GM12878 (cell line): ENCODE measurements around the gene ALOXE3. TPM values are rescaled to one million over a fixed set of nuclear protein-coding genes. Genes with fewer than 3 reads are reported as not detected.

Experiments
- CEBPZ ChIP-seq: fragments of 150-350 bp; IDR thresholded peaks from 2 replicates; pipeline ENCODE4 v1.6.1; 2016; ENCODE audit warnings: low read depth, low read length
- E2F4 ChIP-seq: IDR thresholded peaks from 2 replicates; pipeline ENCODE4 v1.6.1; 2012; ENCODE audit warnings: low read depth, low read length, improper control_type of control experiment
- EGR1 ChIP-seq, 2 experiments: IDR thresholded peaks; 1 replicate in 1 of 2; 2 replicates in 1 of 2; pipeline ENCODE4 v1.6.1; 2011 to 2012; ENCODE audit warnings: low read depth in 2 of 2, low read length in 2 of 2, borderline replicate concordance in 1 of 2, mild to moderate bottlenecking in 1 of 2, moderate library complexity in 1 of 2
- GABPA ChIP-seq: IDR thresholded peaks from 2 replicates; pipeline ENCODE4 v1.6.1; 2014; ENCODE audit warnings: antibody characterized with exemption, low read depth, mild to moderate bottlenecking, inconsistent platforms
- IKZF2 ChIP-seq, 2 experiments: fragments of 450-650 bp; IDR thresholded peaks; 2 replicates each; pipeline ENCODE4 v1.6.1; 2017; ENCODE audit warnings: mild to moderate bottlenecking in 2 of 2, moderate library complexity in 2 of 2
- MEF2B ChIP-seq: fragments of 450-650 bp; IDR thresholded peaks from 2 replicates; pipeline ENCODE4 v1.6.1; 2018; ENCODE audit warnings: mild to moderate bottlenecking, moderate library complexity; ENCODE audit not compliant: partially characterized antibody, poor library complexity, severe bottlenecking
- MLLT1 ChIP-seq: fragments of 450-650 bp; IDR thresholded peaks from 2 replicates; pipeline ENCODE4 v1.6.1; 2016; ENCODE audit warnings: mild to moderate bottlenecking
- MYC ChIP-seq: IDR thresholded peaks from 2 replicates; pipeline ENCODE4 v1.6.1; 2011; ENCODE audit warnings: mild to moderate bottlenecking, low read length, moderate library complexity, inconsistent platforms; ENCODE audit not compliant: insufficient read depth, insufficient replicate concordance, insufficient read length, severe bottlenecking
- PAX8 ChIP-seq: fragments of 450-650 bp; IDR thresholded peaks from 2 replicates; pipeline ENCODE4 v1.6.1; 2017; ENCODE audit warnings: mild to moderate bottlenecking, moderate library complexity
- PML ChIP-seq: IDR thresholded peaks from 2 replicates; pipeline ENCODE4 v1.6.1; 2012; ENCODE audit warnings: low read length, inconsistent platforms
- PRDM15 ChIP-seq: fragments of 450-650 bp; formaldehyde crosslinking; IDR thresholded peaks from 2 replicates; pipeline ENCODE4 v1.4.0; 2020; ENCODE audit warnings: mild to moderate bottlenecking, moderate library complexity
- SP1 ChIP-seq: IDR thresholded peaks from one replicate; pipeline ENCODE4 v1.6.1; 2011; ENCODE audit warnings: low read depth, low read length
- STAT1 ChIP-seq: fragments of 450-650 bp; conservative IDR thresholded peaks from 2 replicates; pipeline ENCODE4 v1.6.1; 2014; ENCODE audit warnings: antibody characterized with exemption, mild to moderate bottlenecking
- STAT3 ChIP-seq: IDR thresholded peaks from 2 replicates; pipeline ENCODE4 v1.6.1; 2011; ENCODE audit warnings: low read depth, low read length, improper control_type of control experiment
- TCF7 ChIP-seq: IDR thresholded peaks from 2 replicates; pipeline ENCODE4 v1.6.1; 2014; ENCODE audit warnings: antibody characterized with exemption, borderline replicate concordance
- ZNF207 ChIP-seq: fragments of 450-650 bp; IDR thresholded peaks from 2 replicates; pipeline ENCODE4 v1.6.1; 2014; ENCODE audit warnings: antibody characterized with exemption, mild to moderate bottlenecking, borderline replicate concordance
- ZNF622 ChIP-seq: fragments of 450-650 bp; IDR thresholded peaks from 2 replicates; pipeline ENCODE4 v1.6.1; 2017; ENCODE audit warnings: mild to moderate bottlenecking, inconsistent platforms
- ZSCAN29 ChIP-seq: fragments of 450-650 bp; IDR thresholded peaks from 2 replicates; pipeline ENCODE4 v1.6.1; 2017; ENCODE audit warnings: mild to moderate bottlenecking, moderate library complexity
- polyA plus RNA-seq, 11 experiments: library from polyadenylated mRNA; depleted of rRNA in 4 of 11; unstranded in 6 of 11; stranded (reverse) in 5 of 11; fragments of >200 nt; fragmentation: Nextera tagmentation in 4 of 11; fragmentation: Illumina TruSeq in 1 of 11; extraction: Ambion mirVana in 4 of 11; extraction: Trizol in 1 of 11; gene quantifications; 1 replicate in 1 of 11; 2 replicates in 10 of 11; pipeline versions ENCODE4 v1.2.1 to v1.2.3, GENCODE V29; 2011 to 2016; ENCODE audit warnings: inconsistent platforms in 2 of 11, missing spikeins in 2 of 11, low read depth in 1 of 11
- total RNA-seq, 4 experiments: library from RNA; depleted of rRNA in 3 of 4; stranded (reverse); fragments of >200 nt in 3 of 4; fragmentation: Illumina TruSeq in 1 of 4; extraction: Trizol in 1 of 4; gene quantifications; 2 replicates each; pipeline versions ENCODE4 v1.2.1 to v1.2.3, GENCODE V29; 2013 to 2021

The ALOXE3 gene
- total and polyA plus RNA-seq, 10 of the 15 experiments (the other 5 are each of a cell fraction or from before 2014, with no cell fraction given), result 0.04 TPM; not detected in 9

GRCh38 chr17:8118769-8119580, 661 bp upstream of the ALOXE3 start (continued):
- TF ChIP-seq E2F4 (no peak), EGR1 (IDR thresholded peaks at IDR 0.05; ENCODE audit: borderline replicate concordance in 1 of 2, low read depth in 2 of 2, low read length in 2 of 2) (0 out of 3 replicates have a peak, but pooled peaks of 1 of the 2 experiments have one; percentile 23), PAX8 (no peak), ZNF207 (peak; percentile 90; the same call in 1 of the 2 replicates), PRDM15 (CRISPR knock-in tag) (no peak), MYC (no peak), ZSCAN29 (peak; percentile 98), ZNF622 (no peak), TCF7 (no peak), STAT3 (no peak), STAT1 (no peak), IKZF2 (IDR thresholded peaks at IDR 0.05) (peak; percentile 8 to 13; a peak in 1 of 4 replicates), CEBPZ (0 out of 2 replicates have a peak, but pooled peaks have one; percentile 28), MLLT1 (no peak), GABPA (peak; percentile 71; the same call in 1 of the 2 replicates), PML (no peak), SP1 (no peak), MEF2B (no peak)
